ENCODE results near the gene PHPT1. TPM values are rescaled to one million over a fixed set of nuclear protein-coding genes. Genes with fewer than 3 reads are reported as not detected.
"Not testable (repeated sequence)": the region's sequence is repeated elsewhere in the genome, so short reads cannot be mapped to it uniquely, and the experiment has no call there.

PHPT1 gene
- total RNA-seq, 1 experiment from 2014 or later: 124 TPM

DNA sequence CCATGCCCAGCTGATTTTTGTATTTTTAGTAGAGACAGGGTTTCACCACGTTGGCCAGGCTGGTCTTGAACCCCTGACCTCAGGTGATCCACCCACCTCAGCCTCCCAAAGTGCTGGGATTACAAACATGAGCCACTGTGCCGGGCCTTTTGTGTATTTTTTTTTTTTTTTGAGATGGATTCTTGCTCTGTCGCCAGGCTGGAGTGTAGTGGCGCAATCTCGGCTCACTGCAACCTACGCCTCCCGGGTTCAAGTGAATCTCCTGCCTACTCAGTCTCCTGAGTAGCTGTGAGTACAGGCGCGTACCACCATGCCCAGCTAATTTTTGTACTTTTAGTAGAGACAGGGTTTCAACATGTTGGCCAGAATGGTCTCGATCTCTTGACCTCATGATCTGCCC, 34.5 kb downstream of the PHPT1 start:
- not testable (repeated sequence) for DNase-seq (ENCODE audit: low read depth)

GRCh38 chr9:136885950-136886578, 36.9 kb downstream of the PHPT1 start, which contains the start of gene TRAF2:
TRAF2 (plus strand) TSS chr9:136886516; CDS start chr9:136898741, 12,225 bp downstream.
- DNase-seq (ENCODE audit: low read depth): peak; percentile 99

DNA sequence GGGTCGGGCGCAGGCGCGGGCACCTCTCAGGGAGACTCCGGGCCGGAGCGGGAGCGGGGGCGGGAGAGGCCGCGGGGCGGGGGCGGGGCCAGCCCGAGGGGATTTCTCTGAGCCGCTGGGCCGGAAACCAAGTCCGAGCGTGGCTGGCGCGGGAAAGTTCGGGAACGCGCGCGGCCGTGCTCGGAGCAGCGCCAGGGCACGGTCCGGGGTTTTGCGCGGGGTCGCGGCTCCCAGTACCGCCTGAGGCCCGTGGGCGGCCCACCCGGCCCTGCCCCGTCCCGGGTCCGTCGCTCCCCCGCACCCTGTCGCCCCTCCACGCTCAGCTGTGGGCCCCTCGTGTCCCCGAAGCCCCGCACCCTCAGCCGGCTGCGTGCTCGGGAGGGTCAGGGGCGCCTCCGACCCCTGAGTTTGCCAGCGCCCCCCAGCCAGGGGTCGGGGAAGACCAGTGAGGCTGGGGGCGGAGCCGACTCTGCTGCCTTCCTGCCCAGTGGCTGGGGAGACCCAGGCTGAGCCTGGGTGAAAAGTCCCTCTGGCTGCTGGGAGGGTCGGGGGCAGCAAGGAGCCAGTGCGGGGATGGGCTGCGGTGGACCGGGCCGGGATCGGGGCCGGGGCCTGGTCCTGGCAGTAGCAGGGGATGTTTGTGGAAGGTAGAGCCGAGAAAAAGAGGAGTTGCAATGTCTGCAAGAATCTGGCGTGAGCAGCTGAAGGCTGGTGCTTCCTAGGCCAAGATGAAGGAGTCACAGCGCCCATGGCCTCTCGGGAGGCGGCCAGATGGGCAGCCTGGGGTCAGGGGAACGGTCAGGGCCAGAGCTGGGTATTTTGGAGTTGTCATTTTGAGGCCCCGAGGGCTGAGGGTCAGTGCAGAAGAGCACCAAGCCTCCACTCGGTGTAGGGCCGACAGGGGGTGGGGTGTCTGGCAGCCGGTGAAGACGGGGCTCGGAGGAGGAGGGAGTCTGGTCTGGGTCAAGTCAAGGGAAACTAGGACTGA, 37.7 kb downstream of the PHPT1 start:
- DNase-seq (ENCODE audit: low read depth): no peak

GRCh38 chr9:136888454-136888853, 39.2 kb downstream of the PHPT1 start:
- DNase-seq (ENCODE audit: low read depth): no peak

DNA sequence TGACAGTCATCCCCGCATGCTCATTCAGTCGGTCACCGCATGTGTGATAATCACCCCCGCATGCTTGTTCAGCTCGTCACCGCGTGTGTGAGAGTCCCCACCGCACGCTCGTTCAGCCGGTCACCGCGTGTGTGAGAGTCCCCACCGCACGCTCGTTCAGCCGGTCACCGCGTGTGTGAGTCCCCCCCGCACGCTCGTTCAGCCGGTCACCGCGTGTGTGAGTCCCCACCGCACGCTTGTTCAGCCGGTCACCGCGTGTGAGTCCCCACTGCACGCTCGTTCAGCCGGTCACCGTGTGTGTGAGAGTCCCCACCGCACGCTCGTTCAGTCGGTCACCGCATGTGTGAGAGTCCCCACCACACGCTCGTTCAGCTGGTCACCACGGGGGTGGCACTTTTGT, 40.6 kb downstream of the PHPT1 start:
- no peak for DNase-seq (ENCODE audit: low read depth)

GRCh38 chr9:136890661-136891060, 41.5 kb downstream of the PHPT1 start:
- DNase-seq (ENCODE audit: low read depth): no peak

GRCh38 chr9:136896027-136896426, 46.8 kb downstream of the PHPT1 start:
- DNase-seq (ENCODE audit: low read depth): no peak

GRCh38 chr9:136898483-136899100, 49.4 kb downstream of the PHPT1 start:
- no peak for DNase-seq (ENCODE audit: low read depth)

DNA sequence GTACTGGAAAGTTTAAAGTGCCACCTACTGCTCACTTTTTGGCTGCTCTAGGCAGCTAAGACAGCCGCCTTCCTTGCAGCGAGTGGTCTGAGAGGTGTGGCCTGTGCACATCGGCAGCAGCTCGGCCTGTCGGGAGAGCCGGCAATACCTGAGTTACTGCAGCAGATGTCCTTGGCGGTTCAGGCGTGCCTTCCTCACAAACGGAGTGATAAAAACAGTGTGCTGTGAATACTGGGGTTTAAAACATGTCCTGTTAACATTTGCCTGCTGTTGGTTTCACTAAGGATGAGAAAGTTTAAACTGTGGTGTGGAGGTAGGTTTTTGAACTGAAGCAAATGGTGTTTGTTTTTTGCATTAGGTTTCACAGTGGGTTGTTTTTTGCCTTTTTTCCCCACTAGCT, 50.0 kb downstream of the PHPT1 start:
- no peak for DNase-seq (ENCODE audit: low read depth)

- no peak for DNase-seq (ENCODE audit: low read depth)
These were observed 51.3 kb downstream of the PHPT1 start for GRCh38 chr9:136900556-136900955.

Small RNA genes within 50 kb of the gene (small RNA-seq; reads per million reads assigned to genes)
- gene AL355987.2 (not detected), gene MIR4292 (not detected), gene MIR4479 (not detected)

Other genes starting within 250 kb of the PHPT1 start
- gene EGFL7, start 186.5 kb upstream of the PHPT1 start, total RNA-seq (2014; rRNA removed; shearing (Covaris generic)): 31.8 and 34.6 TPM in 2 replicates
- 56.0 and 73.5 TPM in 2 replicates for gene AGPAT2, start 162.0 kb upstream of the PHPT1 start, total RNA-seq (2014; rRNA removed; shearing (Covaris generic))
- gene DIPK1B, start 136.8 kb upstream of the PHPT1 start, total RNA-seq (2014; rRNA removed; shearing (Covaris generic)): 2.4 and 4.5 TPM in 2 replicates
- gene LCN10, start 106.5 kb upstream of the PHPT1 start, total RNA-seq (2014; rRNA removed; shearing (Covaris generic)): not detected in 2 replicates
- gene LCN6, start 100.9 kb upstream of the PHPT1 start, total RNA-seq (2014; rRNA removed; shearing (Covaris generic)): not detected in 2 replicates
- gene LCN8, start 91.2 kb upstream of the PHPT1 start, total RNA-seq (2014; rRNA removed; shearing (Covaris generic)): not detected in 2 replicates
- gene LCN15, start 84.9 kb upstream of the PHPT1 start, total RNA-seq (2014; rRNA removed; shearing (Covaris generic)): not detected in 2 replicates
- 52.5 and 71.5 TPM in 2 replicates for gene TMEM141, start 58.1 kb upstream of the PHPT1 start, total RNA-seq (2014; rRNA removed; shearing (Covaris generic))
- gene CCDC183, start 53.1 kb upstream of the PHPT1 start, total RNA-seq (2014; rRNA removed; shearing (Covaris generic)): not detected in 2 replicates
- 87.9 and 90.9 TPM in 2 replicates for gene RABL6, start 41.5 kb upstream of the PHPT1 start, total RNA-seq (2014; rRNA removed; shearing (Covaris generic))
- 0.87 and 1.5 TPM in 2 replicates for gene AJM1, start 6.9 kb upstream of the PHPT1 start, total RNA-seq (2014; rRNA removed; shearing (Covaris generic))
- 5.5 and 7.4 TPM in 2 replicates for gene MAMDC4, start 2.9 kb downstream of the PHPT1 start, total RNA-seq (2014; rRNA removed; shearing (Covaris generic))
- 301 and 357 TPM in 2 replicates for gene EDF1, start 16.9 kb downstream of the PHPT1 start, total RNA-seq (2014; rRNA removed; shearing (Covaris generic))
- gene TRAF2, start 37.1 kb downstream of the PHPT1 start, total RNA-seq (2014; rRNA removed; shearing (Covaris generic)): 16.9 and 18.5 TPM in 2 replicates
- 171 and 188 TPM in 2 replicates for gene FBXW5, start 95.3 kb downstream of the PHPT1 start, total RNA-seq (2014; rRNA removed; shearing (Covaris generic))
- gene C8G, start 95.8 kb downstream of the PHPT1 start, total RNA-seq (2014; rRNA removed; shearing (Covaris generic)): 0.47 TPM in 1 of 2 replicates, not detected in the other
- gene LCN12, start 102.9 kb downstream of the PHPT1 start, total RNA-seq (2014; rRNA removed; shearing (Covaris generic)): not detected in 2 replicates
- gene PTGDS, start 128.1 kb downstream of the PHPT1 start, total RNA-seq (2014; rRNA removed; shearing (Covaris generic)): not detected in 2 replicates
- gene LCNL1, start 133.6 kb downstream of the PHPT1 start, total RNA-seq (2014; rRNA removed; shearing (Covaris generic)): not detected in 2 replicates
- gene PAXX, start 143.0 kb downstream of the PHPT1 start, total RNA-seq (2014; rRNA removed; shearing (Covaris generic)): 68.0 and 77.8 TPM in 2 replicates
- 1.0 and 1.7 TPM in 2 replicates for gene CLIC3, start 147.2 kb downstream of the PHPT1 start, total RNA-seq (2014; rRNA removed; shearing (Covaris generic))
- gene ABCA2, start 178.8 kb downstream of the PHPT1 start, total RNA-seq (2014; rRNA removed; shearing (Covaris generic)): 7.5 and 9.0 TPM in 2 replicates
- gene FUT7, start 182.7 kb downstream of the PHPT1 start, total RNA-seq (2014; rRNA removed; shearing (Covaris generic)): not detected in 2 replicates
- gene NPDC1, start 196.8 kb downstream of the PHPT1 start, total RNA-seq (2014; rRNA removed; shearing (Covaris generic)): 31.5 and 39.2 TPM in 2 replicates
- not detected in 2 replicates for gene ENTPD2, start 204.7 kb downstream of the PHPT1 start, total RNA-seq (2014; rRNA removed; shearing (Covaris generic))
- gene SAPCD2, start 221.1 kb downstream of the PHPT1 start, total RNA-seq (2014; rRNA removed; shearing (Covaris generic)): 58.5 and 69.2 TPM in 2 replicates
- 12.0 and 15.6 TPM in 2 replicates for gene UAP1L1, start 228.1 kb downstream of the PHPT1 start, total RNA-seq (2014; rRNA removed; shearing (Covaris generic))
- gene MAN1B1, start 237.6 kb downstream of the PHPT1 start, total RNA-seq (2014; rRNA removed; shearing (Covaris generic)): 56.1 and 59.3 TPM in 2 replicates

All from HT1080 (cell line).